ENCODE results near the gene MYB. TPM values are rescaled to one million over a fixed set of nuclear protein-coding genes. Genes with fewer than 3 reads are reported as not detected.

MYB gene
- total RNA-seq, 2 donors from 2014 or later: 29.9 to 81.5 TPM

DNA sequence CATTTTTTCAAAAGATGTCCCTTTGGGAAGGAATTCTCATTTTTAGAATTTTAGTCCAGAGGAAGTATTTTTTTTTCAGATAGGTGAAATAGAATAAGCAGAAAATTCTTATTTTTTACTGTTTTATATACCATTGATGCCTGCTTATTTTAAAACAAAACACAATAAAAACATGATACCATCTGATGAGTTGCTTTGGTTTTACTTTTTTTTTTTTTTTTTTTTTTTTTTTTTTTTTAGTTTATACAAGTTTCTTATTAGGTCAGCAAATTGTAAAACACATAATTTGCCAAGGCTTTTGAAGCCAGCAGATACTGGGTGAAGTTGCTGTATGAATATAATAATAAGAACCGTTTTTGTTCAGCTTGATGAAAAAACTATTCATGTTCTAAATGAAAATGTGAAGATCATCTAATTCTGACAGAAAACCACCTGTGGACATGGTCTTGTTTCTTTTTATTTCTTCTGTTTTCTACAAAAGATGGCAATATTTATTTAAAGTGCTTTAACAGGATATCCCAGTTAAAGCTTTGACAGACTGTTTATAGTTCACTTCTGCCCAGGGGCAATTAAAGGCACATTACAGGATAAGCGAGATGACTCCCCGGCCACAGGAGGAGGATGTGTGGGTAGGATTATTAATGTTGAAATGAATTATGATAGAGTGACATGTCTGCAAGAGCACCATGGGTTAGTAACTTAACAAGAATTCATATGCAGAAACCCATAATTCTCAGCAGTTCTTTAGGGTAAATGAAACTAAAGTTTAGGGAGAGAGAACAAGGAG, 31.1 kb downstream of the MYB start:
- Mint-ChIP-seq H3K27ac (peak overlapping the region; percentile 80), H3K4me1 (peaks cover 23% of the 10 kb centered on the region), H3K36me3 (ENCODE audit: low read depth) (peaks cover 61% of the 10 kb centered on the region), H3K9me3 (no peaks in the 10 kb centered on the region), H3K27me3 (no peaks in the 10 kb centered on the region), H3K4me3 (peak overlapping the region; percentile 57)
- ATAC-seq (replicated peaks): peak; percentile 61

GRCh38 chr6:135212935-135213334, 31.8 kb downstream of the MYB start:
- H3K36me3 Mint-ChIP-seq (ENCODE audit: low read depth): peaks cover 68% of the 10 kb centered on the region
- peak; percentile 61 for ATAC-seq (replicated peaks)
- no peaks in the 10 kb centered on the region for H3K9me3 Mint-ChIP-seq
- H3K4me3 Mint-ChIP-seq: peak overlapping the region; percentile 57
- peaks cover 23% of the 10 kb centered on the region for H3K4me1 Mint-ChIP-seq
- H3K27me3 Mint-ChIP-seq: no peaks in the 10 kb centered on the region
- H3K27ac Mint-ChIP-seq: peak overlapping the region; percentile 80

- Mint-ChIP-seq H3K27ac (peak overlapping the region; percentile 80), H3K9me3 (no peaks in the 10 kb centered on the region), H3K27me3 (no peaks in the 10 kb centered on the region), H3K4me3 (peak overlapping the region; percentile 57), H3K36me3 (ENCODE audit: low read depth) (peaks cover 68% of the 10 kb centered on the region), H3K4me1 (peaks cover 23% of the 10 kb centered on the region)
- no peak for ATAC-seq (replicated peaks)
Measured at GRCh38 chr6:135213616-135214015, 32.5 kb downstream of the MYB start.

DNA sequence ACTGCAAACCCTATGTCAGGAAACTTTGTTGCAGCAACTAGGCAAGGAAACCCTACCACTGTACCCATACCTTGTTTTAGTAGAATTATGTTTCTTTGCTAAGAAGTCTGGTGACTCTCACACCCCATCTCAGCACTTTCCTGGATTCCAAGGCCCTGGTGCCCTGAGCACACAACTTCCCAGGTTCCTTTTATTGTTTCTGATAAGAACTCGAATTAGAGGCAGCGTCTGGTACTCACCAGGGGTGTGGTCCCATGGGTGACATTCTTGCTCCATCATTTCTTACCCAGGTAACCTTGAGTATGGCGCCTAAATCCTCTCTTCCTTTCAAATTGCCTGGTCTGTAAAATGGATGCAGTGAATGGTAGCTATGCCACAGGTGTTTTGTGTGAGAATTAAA, 34.1 kb downstream of the MYB start:
- Mint-ChIP-seq H3K27ac (no peak overlapping the region), H3K36me3 (ENCODE audit: low read depth) (peaks cover 69% of the 10 kb centered on the region), H3K4me1 (peaks cover 23% of the 10 kb centered on the region), H3K27me3 (no peaks in the 10 kb centered on the region), H3K4me3 (no peak overlapping the region), H3K9me3 (no peaks in the 10 kb centered on the region)
- ATAC-seq (replicated peaks): no peak

GRCh38 chr6:135215563-135215962, 34.5 kb downstream of the MYB start:
- no peak overlapping the region for H3K4me3 Mint-ChIP-seq
- ATAC-seq (replicated peaks): no peak
- H3K9me3 Mint-ChIP-seq: no peaks in the 10 kb centered on the region
- H3K27ac Mint-ChIP-seq: no peak overlapping the region
- H3K27me3 Mint-ChIP-seq: no peaks in the 10 kb centered on the region
- H3K36me3 Mint-ChIP-seq (ENCODE audit: low read depth): peaks cover 66% of the 10 kb centered on the region
- H3K4me1 Mint-ChIP-seq: peaks cover 20% of the 10 kb centered on the region

GRCh38 chr6:135217663-135218062, 36.6 kb downstream of the MYB start:
- peaks cover 6% of the 10 kb centered on the region for H3K4me1 Mint-ChIP-seq
- no peaks in the 10 kb centered on the region for H3K27me3 Mint-ChIP-seq
- no peak overlapping the region for H3K4me3 Mint-ChIP-seq
- H3K36me3 Mint-ChIP-seq (ENCODE audit: low read depth): peaks cover 47% of the 10 kb centered on the region
- no peak overlapping the region for H3K27ac Mint-ChIP-seq
- no peaks in the 10 kb centered on the region for H3K9me3 Mint-ChIP-seq
- no peak for ATAC-seq (replicated peaks)

DNA sequence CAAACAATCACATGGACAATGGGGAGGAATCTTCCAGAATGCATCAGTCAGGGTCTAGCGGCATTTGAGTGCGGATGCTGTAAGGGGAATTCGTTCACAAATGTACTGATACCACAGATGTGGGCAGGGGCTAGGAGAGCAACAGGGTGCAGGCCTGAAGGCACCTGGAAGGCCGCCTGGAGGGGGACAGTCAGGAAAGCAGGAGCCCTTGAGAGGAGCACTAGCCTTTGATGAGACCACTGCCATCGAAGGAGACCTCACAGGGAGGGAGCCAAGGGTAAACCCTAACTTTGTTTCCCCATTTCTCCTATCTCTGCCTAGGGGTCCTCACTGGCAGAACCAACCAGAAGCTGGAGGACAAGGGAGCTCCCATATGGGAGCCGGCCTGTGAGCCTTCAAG, 38.2 kb downstream of the MYB start:
- peaks cover 34% of the 10 kb centered on the region for H3K36me3 Mint-ChIP-seq (ENCODE audit: low read depth)

DNA sequence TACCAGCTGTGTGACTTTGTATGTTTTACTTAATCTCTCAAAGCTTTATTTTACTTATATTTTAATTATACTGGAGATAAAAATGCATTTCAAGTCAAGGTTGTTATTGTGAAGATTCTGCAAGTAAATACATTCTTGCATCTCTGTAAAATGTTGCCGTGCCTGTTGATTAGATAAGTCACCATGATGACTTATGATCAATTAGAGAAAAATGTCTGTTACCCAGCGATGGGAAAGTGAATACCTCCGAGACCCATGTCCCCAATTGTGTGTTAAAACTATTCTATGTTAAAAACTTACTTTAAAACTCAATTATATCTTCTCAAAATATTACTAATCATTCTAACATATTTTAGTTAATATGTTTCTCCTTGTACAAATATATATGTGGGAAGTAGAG, 39.9 kb downstream of the MYB start:
- Mint-ChIP-seq H3K27me3 (no peaks in the 10 kb centered on the region), H3K27ac (no peak overlapping the region), H3K9me3 (peaks cover 4% of the 10 kb centered on the region), H3K4me1 (peaks cover 10% of the 10 kb centered on the region), H3K4me3 (no peak overlapping the region), H3K36me3 (ENCODE audit: low read depth) (peaks cover 34% of the 10 kb centered on the region)
- ATAC-seq (replicated peaks): no peak

More for the DNA sequence above, 38.2 kb downstream of the MYB start:
- Mint-ChIP-seq H3K4me1 (peaks cover 10% of the 10 kb centered on the region), H3K27ac (no peak overlapping the region), H3K9me3 (peaks cover 4% of the 10 kb centered on the region), H3K27me3 (no peaks in the 10 kb centered on the region), H3K4me3 (no peak overlapping the region)
- ATAC-seq (replicated peaks): no peak

GRCh38 chr6:135221505-135221904, 40.4 kb downstream of the MYB start:
- no peak overlapping the region for H3K27ac Mint-ChIP-seq
- H3K27me3 Mint-ChIP-seq: no peaks in the 10 kb centered on the region
- peaks cover 33% of the 10 kb centered on the region for H3K36me3 Mint-ChIP-seq (ENCODE audit: low read depth)
- no peak for ATAC-seq (replicated peaks)
- H3K4me1 Mint-ChIP-seq: peaks cover 10% of the 10 kb centered on the region
- no peak overlapping the region for H3K4me3 Mint-ChIP-seq
- H3K9me3 Mint-ChIP-seq: peaks cover 4% of the 10 kb centered on the region

DNA sequence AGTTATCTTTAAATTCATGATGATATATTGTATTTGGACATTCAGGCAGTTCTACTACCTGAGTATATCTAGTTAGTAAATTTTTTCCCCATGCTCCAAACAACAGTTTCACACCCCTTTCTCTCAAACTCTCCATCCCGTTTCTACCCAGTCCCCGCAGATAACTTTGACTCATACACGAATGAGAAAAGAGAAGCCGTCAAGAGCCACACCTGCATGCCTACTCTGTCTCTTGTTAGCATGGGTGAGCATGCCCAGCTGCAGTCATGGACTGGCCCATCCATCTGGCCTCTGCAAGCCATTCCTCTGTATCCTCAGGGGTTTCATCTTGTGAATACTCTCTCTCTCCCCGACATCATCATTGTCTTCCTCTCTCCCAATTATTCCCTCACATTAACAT, 41.5 kb downstream of the MYB start:
- Mint-ChIP-seq H3K36me3 (ENCODE audit: low read depth) (peaks cover 22% of the 10 kb centered on the region), H3K27me3 (no peaks in the 10 kb centered on the region)
- peak; percentile 31 for ATAC-seq (replicated peaks)

DNA sequence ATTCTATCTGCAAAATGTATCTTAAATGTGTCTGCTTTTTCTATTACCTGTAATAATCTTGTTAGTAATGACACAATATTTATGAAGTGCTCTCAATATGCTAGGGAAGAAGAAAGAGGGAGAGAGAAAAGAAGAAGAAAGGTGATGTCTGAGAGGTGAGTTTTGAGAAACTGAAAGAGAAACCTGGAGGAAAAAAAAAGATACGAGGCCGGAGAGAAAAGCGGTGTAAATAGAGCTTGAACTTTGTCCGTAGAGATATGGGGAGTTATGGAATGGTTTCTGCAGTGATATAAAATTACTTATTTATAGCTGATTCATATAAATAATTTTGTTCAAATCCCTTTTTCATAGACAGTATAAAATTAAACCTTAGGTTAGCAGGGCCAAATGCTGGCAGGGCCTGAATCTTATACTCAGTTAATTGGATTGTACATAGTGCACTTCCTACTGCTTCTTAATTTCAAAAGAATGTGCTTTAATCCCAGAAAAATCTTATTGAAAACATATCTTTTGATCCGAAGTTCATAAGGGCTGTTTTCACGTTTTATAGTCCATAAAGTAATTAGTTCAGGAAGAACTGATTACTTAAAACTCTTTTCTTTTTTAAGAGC, 43.0 kb downstream of the MYB start:
- H3K36me3 Mint-ChIP-seq (ENCODE audit: low read depth): peaks cover 11% of the 10 kb centered on the region
- H3K27me3 Mint-ChIP-seq: no peaks in the 10 kb centered on the region
- peak overlapping the region; percentile 65 for H3K4me3 Mint-ChIP-seq
- peak overlapping the region; percentile 70 for H3K27ac Mint-ChIP-seq
- H3K4me1 Mint-ChIP-seq: peaks cover 10% of the 10 kb centered on the region
- H3K9me3 Mint-ChIP-seq: peaks cover 4% of the 10 kb centered on the region
- ATAC-seq (replicated peaks): no peak

More for the DNA sequence above, 41.5 kb downstream of the MYB start:
- Mint-ChIP-seq H3K4me3 (no peak overlapping the region), H3K4me1 (peaks cover 10% of the 10 kb centered on the region), H3K9me3 (peaks cover 4% of the 10 kb centered on the region), H3K27ac (no peak overlapping the region)

GRCh38 chr6:135225911-135226310, 44.8 kb downstream of the MYB start:
- Mint-ChIP-seq H3K36me3 (ENCODE audit: low read depth) (no peaks in the 10 kb centered on the region), H3K4me1 (peaks cover 10% of the 10 kb centered on the region), H3K27me3 (no peaks in the 10 kb centered on the region), H3K4me3 (no peak overlapping the region), H3K27ac (no peak overlapping the region), H3K9me3 (peaks cover 4% of the 10 kb centered on the region)
- ATAC-seq (replicated peaks): no peak

GRCh38 chr6:135226537-135226936, 45.4 kb downstream of the MYB start:
- no peak overlapping the region for H3K4me3 Mint-ChIP-seq
- peaks cover 4% of the 10 kb centered on the region for H3K9me3 Mint-ChIP-seq
- peaks cover 10% of the 10 kb centered on the region for H3K4me1 Mint-ChIP-seq
- no peak overlapping the region for H3K27ac Mint-ChIP-seq
- H3K36me3 Mint-ChIP-seq (ENCODE audit: low read depth): no peaks in the 10 kb centered on the region
- no peak for ATAC-seq (replicated peaks)
- H3K27me3 Mint-ChIP-seq: no peaks in the 10 kb centered on the region

DNA sequence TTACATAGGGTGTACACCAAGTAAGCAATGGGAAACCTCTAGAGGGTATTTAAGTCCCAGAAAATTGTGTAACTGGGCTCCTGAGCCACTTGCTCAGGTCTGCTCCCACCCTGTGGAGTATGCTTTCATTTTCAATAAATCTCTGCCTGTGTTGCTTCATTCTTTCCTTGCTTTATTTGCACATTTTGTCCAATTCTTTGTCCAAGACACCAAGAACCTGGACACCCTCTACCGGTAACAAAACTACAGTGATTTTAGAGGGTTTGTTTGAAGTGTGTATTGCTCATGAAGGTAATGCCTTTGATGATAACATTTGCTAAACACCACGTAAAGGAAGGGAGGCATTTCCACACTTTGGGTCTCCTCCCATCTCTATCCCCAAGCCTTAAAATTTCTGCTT, 46.2 kb downstream of the MYB start:
- H3K9me3 Mint-ChIP-seq: peaks cover 4% of the 10 kb centered on the region
- no peak overlapping the region for H3K4me3 Mint-ChIP-seq
- peaks cover 10% of the 10 kb centered on the region for H3K4me1 Mint-ChIP-seq
- no peak for ATAC-seq (replicated peaks)
- H3K27me3 Mint-ChIP-seq: no peaks in the 10 kb centered on the region
- H3K27ac Mint-ChIP-seq: no peak overlapping the region
- H3K36me3 Mint-ChIP-seq (ENCODE audit: low read depth): no peaks in the 10 kb centered on the region

DNA sequence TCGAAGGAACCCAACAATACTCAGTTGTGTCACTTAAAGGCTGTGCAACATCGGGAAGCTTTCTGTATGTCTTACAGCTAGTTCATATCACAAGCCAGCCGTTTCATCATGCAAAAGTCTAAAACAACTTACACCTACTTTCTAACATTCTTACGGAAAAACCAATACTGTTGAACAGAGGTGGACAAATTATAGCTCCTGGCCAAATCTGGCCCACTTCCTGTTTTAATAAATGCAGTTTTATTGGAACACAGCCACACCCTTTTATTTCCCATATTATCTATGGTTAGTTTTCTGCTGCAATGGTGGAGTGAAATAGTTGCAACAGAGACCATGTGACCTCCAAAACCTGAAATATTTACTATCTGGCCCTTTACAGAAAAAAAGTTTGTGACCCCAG, 46.6 kb downstream of the MYB start:
- H3K9me3 Mint-ChIP-seq: peaks cover 4% of the 10 kb centered on the region
- no peak overlapping the region for H3K27ac Mint-ChIP-seq
- peaks cover 10% of the 10 kb centered on the region for H3K4me1 Mint-ChIP-seq
- no peaks in the 10 kb centered on the region for H3K27me3 Mint-ChIP-seq
- no peaks in the 10 kb centered on the region for H3K36me3 Mint-ChIP-seq (ENCODE audit: low read depth)
- no peak for ATAC-seq (replicated peaks)
- H3K4me3 Mint-ChIP-seq: no peak overlapping the region

All from activated T-helper 17 cell treated with anti-CD3 and anti-CD28 coated beads, Interleukin-2, amount 50 U/mL, for 72 hours (primary cell).